OCI-LY7 (cell line): Measurements from ENCODE around the gene TMEM253. TPM values are rescaled to one million over a fixed set of nuclear protein-coding genes. Genes with fewer than 3 reads are reported as not detected.
A peak's percentile ranks its signal among the peaks of the same experiment; 100 is the strongest.

Source experiments
- BruUV-seq: library from RNA; stranded (reverse); fragments of 400-500 nt; replicated peaks from 2 replicates; lab custom pipeline; 2021; lab: Mats Ljungman, UMichigan
- CTCF ChIA-PET: fragments of 300-600 bp; sonication (Branson Sonifier 250); formaldehyde crosslinking; loops from one replicate; lab custom pipeline; 2022; ENCODE audit warnings: antibody characterized with exemption; ENCODE audit not compliant: unreplicated experiment; lab: Charles Lee
- POLR2A ChIA-PET: fragments of 300-600 bp; sonication (Branson Sonifier 250); formaldehyde crosslinking; loops from one replicate; lab custom pipeline; 2022; ENCODE audit warnings: antibody characterized with exemption; lab: Charles Lee
- DNase-seq: peaks from one replicate; pipeline ENCODE4 v3.0.0-alpha.2; 2015; ENCODE audit warnings: low spot score
- H2AFZ ChIP-seq: fragments of 200-600 bp; sonication (generic), shearing (Covaris generic); 2 replicates; pipeline ENCODE4 v1.6.1; 2014; ENCODE audit warnings: mild to moderate bottlenecking, antibody characterized with exemption, low read length, moderate library complexity
- H3K27ac ChIP-seq: fragments of 200-600 bp; sonication (generic); 2 replicates; pipeline ENCODE4 v1.5.1; 2014; ENCODE audit warnings: mixed run types, low read depth, mild to moderate bottlenecking, moderate library complexity, low read length, inconsistent platforms; ENCODE audit not compliant: poor library complexity, severe bottlenecking
- H3K36me3 ChIP-seq: fragments of 200-600 bp; sonication (generic); 2 replicates; pipeline ENCODE4 v1.6.1; 2014; ENCODE audit warnings: mild to moderate bottlenecking, antibody characterized with exemption, low read length, moderate library complexity, mixed read lengths; ENCODE audit not compliant: insufficient read depth
- H3K4me1 ChIP-seq: fragments of 200-600 bp; sonication (generic); 2 replicates; pipeline ENCODE4 v1.5.1; 2014; ENCODE audit warnings: mild to moderate bottlenecking, low read length; ENCODE audit not compliant: insufficient read depth, poor library complexity, severe bottlenecking
- H3K4me2 ChIP-seq: fragments of 200-600 bp; sonication (generic); 2 replicates; pipeline ENCODE4 v1.6.1; 2014; ENCODE audit warnings: mild to moderate bottlenecking, low read length
- H3K4me3 ChIP-seq: fragments of 200-600 bp; sonication (generic); 2 replicates; pipeline ENCODE4 v1.5.1; 2014; ENCODE audit warnings: mild to moderate bottlenecking, low read depth, low read length; ENCODE audit not compliant: poor library complexity, severe bottlenecking
- H3K79me2 ChIP-seq: fragments of 200-600 bp; sonication (generic); 2 replicates; pipeline ENCODE4 v1.6.1; 2016; ENCODE audit warnings: low read depth, mild to moderate bottlenecking, low read length, moderate library complexity, mixed read lengths; ENCODE audit not compliant: insufficient read depth
- H3K9me2 ChIP-seq: fragments of 200-600 bp; sonication (generic); 2 replicates; pipeline ENCODE4 v1.6.1; 2016; ENCODE audit warnings: mild to moderate bottlenecking, low read length, mixed read lengths; ENCODE audit not compliant: insufficient read depth
- H3K9me3 ChIP-seq: fragments of 200-600 bp; sonication (generic); 2 replicates; pipeline ENCODE4 v1.6.1; 2014; ENCODE audit warnings: mild to moderate bottlenecking, mixed run types, low read length, mixed read lengths
- H4K20me1 ChIP-seq: fragments of 200-600 bp; sonication (generic); 2 replicates; pipeline ENCODE4 v1.6.1; 2014; ENCODE audit warnings: mild to moderate bottlenecking, antibody characterized with exemption, low read length, moderate library complexity, mixed read lengths; ENCODE audit not compliant: insufficient read depth
- EZH2phosphoT487 ChIP-seq: fragments of 200-600 bp; sonication (generic); IDR thresholded peaks from 2 replicates; pipeline ENCODE4 v1.6.1; 2018; ENCODE audit warnings: low read depth, borderline replicate concordance, mild to moderate bottlenecking, mixed run types, antibody characterized with exemption, low read length, moderate library complexity, mixed read lengths
- intact Hi-C: fragments of 100-400 bp; cut with micrococcal nuclease; formaldehyde crosslinking; loops from one replicate; pipeline ENCODE4 v1.10.0; 2022; ENCODE audit not compliant: unreplicated experiment
- total RNA-seq, 2 experiments: library from RNA; depleted of rRNA in 1 of 2; stranded (reverse); fragments of >200 nt in 1 of 2; shearing (Covaris generic) in 1 of 2; gene quantifications; 2 replicates each; pipeline ENCODE4 v1.2.3, GENCODE V29; 2014 to 2022
- TF ChIP-seq, protein P1 (sequence below): fragments of 200-600 bp; sonication (generic); conservative IDR thresholded peaks from 2 replicates; pipeline ENCODE4 v1.5.1; 2014; ENCODE audit warnings: mild to moderate bottlenecking, antibody characterized with exemption, low read length, moderate library complexity, mixed read lengths

TMEM253 gene
- total RNA-seq, 2 experiments from 2014 or later = 0.88 TPM; not detected in 1

- peak overlapping the region; percentile 60; the same call in 1 of the 2 replicates for H2AFZ ChIP-seq
- H3K4me2 ChIP-seq = peak overlapping the region; percentile 87
- TF ChIP-seq, protein P1, sequence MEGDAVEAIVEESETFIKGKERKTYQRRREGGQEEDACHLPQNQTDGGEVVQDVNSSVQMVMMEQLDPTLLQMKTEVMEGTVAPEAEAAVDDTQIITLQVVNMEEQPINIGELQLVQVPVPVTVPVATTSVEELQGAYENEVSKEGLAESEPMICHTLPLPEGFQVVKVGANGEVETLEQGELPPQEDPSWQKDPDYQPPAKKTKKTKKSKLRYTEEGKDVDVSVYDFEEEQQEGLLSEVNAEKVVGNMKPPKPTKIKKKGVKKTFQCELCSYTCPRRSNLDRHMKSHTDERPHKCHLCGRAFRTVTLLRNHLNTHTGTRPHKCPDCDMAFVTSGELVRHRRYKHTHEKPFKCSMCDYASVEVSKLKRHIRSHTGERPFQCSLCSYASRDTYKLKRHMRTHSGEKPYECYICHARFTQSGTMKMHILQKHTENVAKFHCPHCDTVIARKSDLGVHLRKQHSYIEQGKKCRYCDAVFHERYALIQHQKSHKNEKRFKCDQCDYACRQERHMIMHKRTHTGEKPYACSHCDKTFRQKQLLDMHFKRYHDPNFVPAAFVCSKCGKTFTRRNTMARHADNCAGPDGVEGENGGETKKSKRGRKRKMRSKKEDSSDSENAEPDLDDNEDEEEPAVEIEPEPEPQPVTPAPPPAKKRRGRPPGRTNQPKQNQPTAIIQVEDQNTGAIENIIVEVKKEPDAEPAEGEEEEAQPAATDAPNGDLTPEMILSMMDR = 0 out of 2 replicates have a peak, but pooled peaks have one; percentile 21
- no peak for TF ChIP-seq EZH2phosphoT487
- H3K27ac ChIP-seq = peak overlapping the region; percentile 20
- H3K4me3 ChIP-seq = peak overlapping the region; percentile 68
- H3K36me3 ChIP-seq = no peaks in the 10 kb centered on the region
- H3K79me2 ChIP-seq = no peaks in the 10 kb centered on the region
- intact Hi-C loops = loop anchor here (1.0 to 2.0 kb wide), 2 partner anchors 16 to 33 kb away; no protein-coding TSS in a partner anchor
- ChIA-PET CTCF (interaction anchor here (0.6 to 2.0 kb wide), 10 partner anchors 8 to 56 kb away, joined by 3 to 16 read pairs (median 6); no protein-coding TSS in a partner anchor), POLR2A (interaction anchor here (0.6 to 2.7 kb wide), 11 partner anchors 9 to 970 kb away, joined by 3 to 31 read pairs (median 4); no protein-coding TSS in a partner anchor)
- BruUV-seq = no TSS peak
- H3K4me1 ChIP-seq = peaks cover 41% of the 10 kb centered on the region
- no peak for DNase-seq
- H4K20me1 ChIP-seq = no peaks in the 10 kb centered on the region
- no peaks in the 10 kb centered on the region for H3K9me2 ChIP-seq
- no peaks in the 10 kb centered on the region for H3K9me3 ChIP-seq
Measured at GRCh38 chr14:21070610-21071224, 30.1 kb upstream of the TMEM253 start.

DNA sequence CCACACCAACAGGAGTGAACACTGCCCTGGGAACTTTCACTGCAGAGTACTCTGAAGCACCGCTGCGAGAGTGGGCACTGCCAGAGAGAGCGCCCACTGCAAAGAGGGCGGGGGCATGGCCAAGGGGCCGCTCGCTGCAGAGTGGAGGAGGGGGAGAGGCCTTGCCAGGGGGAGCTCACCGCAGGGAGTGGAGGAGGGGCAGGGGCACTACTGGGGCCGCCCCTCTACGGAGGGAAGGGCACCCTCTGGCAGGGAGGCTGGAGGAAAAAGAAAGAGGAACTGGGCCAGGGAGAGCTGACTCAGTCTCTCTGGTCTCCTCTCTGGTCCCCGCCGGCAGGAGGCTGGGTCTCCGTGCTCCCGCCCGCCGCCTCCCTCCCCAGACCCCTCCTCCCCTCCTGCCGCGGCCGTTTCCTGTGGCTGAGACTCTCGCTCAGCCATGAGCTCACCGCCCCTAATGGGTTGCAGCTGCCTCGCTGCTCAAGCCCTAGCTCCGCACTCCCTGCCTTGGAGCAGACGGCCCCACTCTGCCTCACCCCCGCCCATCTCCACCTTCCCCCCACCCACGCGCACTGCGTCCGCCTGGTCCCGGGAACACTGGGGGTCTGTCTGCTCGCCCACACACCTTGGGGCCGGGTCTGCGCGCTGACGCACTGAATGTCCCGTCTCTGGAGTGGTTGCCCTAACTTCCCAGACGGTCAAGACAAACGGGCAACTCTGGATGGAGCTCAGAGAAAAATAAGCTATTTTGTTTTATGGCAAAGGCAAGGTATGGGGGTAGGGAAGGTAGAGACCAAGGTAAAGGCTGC lies 29.4 kb upstream of the TMEM253 start:
- intact Hi-C loops = loop anchor here (1.0 to 2.0 kb wide), 2 partner anchors 15 to 32 kb away; no protein-coding TSS in a partner anchor
- H4K20me1 ChIP-seq = no peaks in the 10 kb centered on the region
- DNase-seq = peak; percentile 93
- peak overlapping the region; percentile 87 for H3K4me2 ChIP-seq
- H3K9me2 ChIP-seq = no peaks in the 10 kb centered on the region
- POLR2A ChIA-PET = interaction anchor here (0.6 to 2.7 kb wide), 15 partner anchors 8 to 441 kb away, joined by 3 to 31 read pairs (median 5); partner anchors contain the start of gene ANG
- H3K9me3 ChIP-seq = no peaks in the 10 kb centered on the region
- peak overlapping the region; percentile 83 for H2AFZ ChIP-seq
- no peaks in the 10 kb centered on the region for H3K79me2 ChIP-seq
- H3K36me3 ChIP-seq = no peaks in the 10 kb centered on the region
- H3K4me1 ChIP-seq = peaks cover 41% of the 10 kb centered on the region
- BruUV-seq = no TSS peak
- H3K4me3 ChIP-seq = peak overlapping the region; percentile 68
- CTCF ChIA-PET = interaction anchor here (0.6 to 2.0 kb wide), 11 partner anchors 9 to 111 kb away, joined by 3 to 16 read pairs (median 7); no protein-coding TSS in a partner anchor
- H3K27ac ChIP-seq = peak overlapping the region; percentile 28
- TF ChIP-seq, protein P1 = no peak
- no peak for TF ChIP-seq EZH2phosphoT487
